Lung (tissue), 12 donors: ENCODE data around the gene CCDC8. TPM values are rescaled to one million over a fixed set of nuclear protein-coding genes. Genes with fewer than 3 reads are reported as not detected.

Experiments used
- ATAC-seq: fragments of 200-7000 bp; cut with Tn5 transposase; one replicate; pipeline ENCODE4 v1.9.1; 2020; ENCODE audit warnings: moderate number of reproducible peaks; ENCODE audit not compliant: insufficient read depth, low FRiP score
- DNase-seq, 3 donors: peaks; one replicate each; pipeline ENCODE4 v3.0.0-alpha.2; 2013 to 2017
- H3K27ac ChIP-seq, 2 donors: one replicate each; pipeline ENCODE4 v1.5.1; 2013; ENCODE audit warnings: mild to moderate bottlenecking in 2 of 2, moderate library complexity in 2 of 2, control low read depth in 1 of 2, inconsistent platforms in 1 of 2, low read depth in 1 of 2, low read length in 1 of 2
- H3K27me3 ChIP-seq, 3 donors: one replicate each; pipeline ENCODE4 v1.5.1; 2013; ENCODE audit warnings: low read length in 2 of 3; ENCODE audit not compliant: control insufficient read depth in 3 of 3, insufficient read depth in 3 of 3
- H3K36me3 ChIP-seq, 4 donors: one replicate each; pipeline ENCODE4 v1.5.1; 2013; ENCODE audit warnings: low read length in 4 of 4, mild to moderate bottlenecking in 1 of 4, moderate library complexity in 1 of 4; ENCODE audit not compliant: control insufficient read depth in 4 of 4, insufficient read depth in 4 of 4
- H3K4me1 ChIP-seq, 5 donors: one replicate each; pipeline ENCODE4 v1.5.1; 2013; ENCODE audit warnings: low read length in 5 of 5, mild to moderate bottlenecking in 2 of 5, moderate library complexity in 1 of 5; ENCODE audit not compliant: control insufficient read depth in 5 of 5, insufficient read depth in 5 of 5
- H3K4me3 ChIP-seq: one replicate; pipeline ENCODE4 v1.5.1; 2013; ENCODE audit warnings: mild to moderate bottlenecking, control low read depth, moderate library complexity
- H3K9ac ChIP-seq, 2 donors: one replicate each; pipeline ENCODE4 v1.5.1; 2013; ENCODE audit warnings: low read length in 2 of 2, control low read depth in 1 of 2; ENCODE audit not compliant: insufficient read depth in 1 of 2
- H3K9me3 ChIP-seq, 4 donors: one replicate each; pipeline ENCODE4 v1.5.1; 2013; ENCODE audit warnings: low read length in 3 of 4, mild to moderate bottlenecking in 1 of 4, moderate library complexity in 1 of 4; ENCODE audit not compliant: control insufficient read depth in 4 of 4, insufficient read depth in 3 of 4
- WGBS, 2 donors: extraction: QIAGEN DNeasy Blood & Tissue Kit; methylation state at CpG; one replicate each; pipeline ENCODE4 v1.1.7; 2013; 5-methylcytosine and 5-hydroxymethylcytosine counted together
- polyA plus RNA-seq, 2 donors: library from polyadenylated mRNA; stranded (reverse); fragments of 200-250 nt; gene quantifications; one replicate each; pipeline ENCODE4 v1.2.1, GENCODE V29; 2013
- total RNA-seq, 2 donors: library from RNA; depleted of rRNA in 1 of 2; stranded (reverse); fragments of >200 nt in 1 of 2; gene quantifications; one replicate each; pipeline ENCODE4 v1.2.1, GENCODE V29; 2014 to 2021
- TF ChIP-seq, protein P1 (sequence below): IDR thresholded peaks from 2 replicates; pipeline ENCODE4 v1.5.1; 2012; ENCODE audit warnings: mild to moderate bottlenecking; ENCODE audit errors: control extremely low read depth, extremely low read depth
- donor health status: control.
- donor health status: control.
- donor health status: Bipolar disorder and iron deficiency.
- donor health status: healthy.
- donor health status: DM: yes; HTN: yes; CAD: no.

The CCDC8 gene
- total and polyA plus RNA-seq, 4 donors = 3.9 to 45.7 (median 13.0) TPM

DNA sequence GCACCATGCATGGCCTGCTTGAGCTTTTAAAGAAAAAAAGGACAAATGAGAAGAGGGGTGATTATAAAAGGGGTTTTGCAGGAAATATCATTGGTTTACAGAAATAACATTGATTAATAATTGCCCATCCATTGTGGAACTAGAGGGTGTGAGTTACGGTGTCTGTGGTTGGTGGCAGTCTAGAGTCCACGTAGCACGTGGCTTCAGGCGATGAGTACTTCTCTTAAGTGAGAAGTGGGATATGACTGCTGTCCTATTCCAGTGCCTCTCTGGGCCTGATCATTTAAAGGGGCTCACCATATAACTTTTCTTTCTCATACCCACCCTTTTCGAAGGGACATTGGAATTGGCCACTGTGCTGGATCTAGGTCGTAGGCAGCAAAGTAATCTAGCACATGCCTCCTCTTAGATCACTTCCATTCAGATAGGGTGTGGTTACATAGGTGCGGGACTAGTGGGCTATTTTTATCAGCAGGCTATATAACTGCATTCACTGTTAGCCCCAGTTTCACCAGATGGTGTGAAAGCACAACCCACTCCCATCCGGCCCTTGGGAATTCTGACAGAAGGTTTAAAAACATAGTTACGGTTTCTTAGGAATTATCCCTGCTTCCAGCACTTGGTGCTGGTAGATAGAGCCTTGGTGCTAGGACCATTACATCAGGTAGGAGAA, 46.6 kb downstream of the CCDC8 start:
- peaks cover 11 to 24% (median 13%) of the 10 kb centered on the region in 4 donors for H3K36me3 ChIP-seq

DNA sequence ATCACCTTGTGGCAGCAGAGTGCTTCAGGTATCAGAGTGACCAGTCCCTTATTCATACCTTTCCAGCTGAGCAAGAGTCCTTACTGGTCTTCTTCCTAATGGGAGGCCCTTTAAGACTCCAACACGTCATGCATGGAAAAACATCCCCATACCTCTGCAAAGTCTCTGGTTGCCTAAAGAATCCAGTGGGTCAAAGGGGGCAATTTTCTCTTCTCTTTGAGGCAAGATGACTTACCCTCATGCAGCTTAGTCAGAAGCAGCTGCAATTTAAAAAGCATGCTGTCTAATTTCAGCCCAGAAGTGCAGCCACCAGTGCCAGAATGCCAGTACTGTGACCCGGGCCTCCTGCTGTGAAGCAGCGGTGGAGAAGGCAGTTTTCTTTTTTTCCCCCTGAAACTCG, 47.8 kb downstream of the CCDC8 start:
- Histone ChIP-seq H3K4me1 (no peaks in the 10 kb centered on the region), H3K4me3 (no peak overlapping the region), H3K36me3 (peaks cover 10 to 24% (median 11%) of the 10 kb centered on the region in 4 donors), H3K9me3 (no peaks in the 10 kb centered on the region), H3K27me3 (no peaks in the 10 kb centered on the region), H3K9ac (no peak overlapping the region), H3K27ac (no peak overlapping the region)
- DNase-seq = no peak
- WGBS, 2 donors = 89 to 94% methylated on average over 4 of the region's 4 CpGs
- ATAC-seq = no peak
- TF ChIP-seq, protein P1, sequence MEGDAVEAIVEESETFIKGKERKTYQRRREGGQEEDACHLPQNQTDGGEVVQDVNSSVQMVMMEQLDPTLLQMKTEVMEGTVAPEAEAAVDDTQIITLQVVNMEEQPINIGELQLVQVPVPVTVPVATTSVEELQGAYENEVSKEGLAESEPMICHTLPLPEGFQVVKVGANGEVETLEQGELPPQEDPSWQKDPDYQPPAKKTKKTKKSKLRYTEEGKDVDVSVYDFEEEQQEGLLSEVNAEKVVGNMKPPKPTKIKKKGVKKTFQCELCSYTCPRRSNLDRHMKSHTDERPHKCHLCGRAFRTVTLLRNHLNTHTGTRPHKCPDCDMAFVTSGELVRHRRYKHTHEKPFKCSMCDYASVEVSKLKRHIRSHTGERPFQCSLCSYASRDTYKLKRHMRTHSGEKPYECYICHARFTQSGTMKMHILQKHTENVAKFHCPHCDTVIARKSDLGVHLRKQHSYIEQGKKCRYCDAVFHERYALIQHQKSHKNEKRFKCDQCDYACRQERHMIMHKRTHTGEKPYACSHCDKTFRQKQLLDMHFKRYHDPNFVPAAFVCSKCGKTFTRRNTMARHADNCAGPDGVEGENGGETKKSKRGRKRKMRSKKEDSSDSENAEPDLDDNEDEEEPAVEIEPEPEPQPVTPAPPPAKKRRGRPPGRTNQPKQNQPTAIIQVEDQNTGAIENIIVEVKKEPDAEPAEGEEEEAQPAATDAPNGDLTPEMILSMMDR = no peak

More for the DNA sequence above, 46.6 kb downstream of the CCDC8 start:
- DNase-seq (no peak), ATAC-seq (no peak)
- TF ChIP-seq, protein P1 = no peak
- Histone ChIP-seq H3K4me3 (no peak overlapping the region), H3K27me3 (no peaks in the 10 kb centered on the region), H3K4me1 (peaks cover 0 to 7% (median 0%) of the 10 kb centered on the region in 5 donors), H3K9me3 (no peaks in the 10 kb centered on the region), H3K9ac (no peak overlapping the region), H3K27ac (no peak overlapping the region)
- WGBS, 2 donors = 93 to 94% methylated on average over 9 of the region's 9 CpGs

DNA sequence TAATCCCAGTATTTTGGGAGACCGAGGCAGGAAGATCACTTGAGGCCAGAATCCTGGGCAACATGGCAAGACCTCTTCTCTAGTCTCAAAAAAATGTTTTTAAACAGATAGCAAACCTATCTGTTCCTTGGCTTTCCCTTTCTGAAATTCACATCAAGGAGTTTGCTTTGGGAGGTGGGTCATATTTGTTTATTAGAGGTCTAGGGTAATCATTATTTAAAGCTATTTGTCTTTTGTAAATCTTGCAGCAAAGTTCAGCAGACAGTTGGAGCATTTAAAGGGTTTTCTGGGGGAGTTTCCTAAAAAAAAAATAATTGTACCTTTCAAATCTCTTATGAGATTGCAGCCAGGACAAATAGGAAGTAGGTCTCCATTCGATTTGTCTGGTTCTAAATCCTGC, 49.0 kb downstream of the CCDC8 start:
- no peak overlapping the region for H3K9ac ChIP-seq
- no peaks in the 10 kb centered on the region for H3K4me1 ChIP-seq
- 92 to 100% methylated on average over 2 of the region's 2 CpGs for WGBS, 2 donors
- DNase-seq (no peak), ATAC-seq (no peak)
- H3K27me3 ChIP-seq = no peaks in the 10 kb centered on the region
- TF ChIP-seq, protein P1 = no peak
- peaks cover 6 to 21% (median 13%) of the 10 kb centered on the region in 4 donors for H3K36me3 ChIP-seq
- no peak overlapping the region for H3K4me3 ChIP-seq
- no peak overlapping the region for H3K27ac ChIP-seq
- H3K9me3 ChIP-seq = no peaks in the 10 kb centered on the region
